HepG2 (cell line): ENCODE results near the gene NME7. TPM values are rescaled to one million over a fixed set of nuclear protein-coding genes. Genes with fewer than 3 reads are reported as not detected.

Experiments
- FOSL1 ChIP-seq: sonication (generic); formaldehyde crosslinking; IDR thresholded peaks from 2 replicates; pipeline ENCODE4 v1.9.0; 2021; ENCODE audit warnings: missing genetic modification reagents, borderline replicate concordance
- FOXA3 ChIP-seq: IDR thresholded peaks from 2 replicates; pipeline ENCODE4 v1.6.1; 2016; ENCODE audit warnings: missing genetic modification reagents, missing compliant biosample characterization
- GFI1 ChIP-seq: sonication (generic); formaldehyde crosslinking; IDR thresholded peaks from 2 replicates; pipeline ENCODE4 v1.5.0; 2020; ENCODE audit warnings: missing genetic modification reagents, mild to moderate bottlenecking, borderline replicate concordance
- IRF2 ChIP-seq: IDR thresholded peaks from 2 replicates; pipeline ENCODE4 v1.6.1; 2018; ENCODE audit warnings: missing genetic modification reagents, missing compliant biosample characterization
- MED1 ChIP-seq: sonication (generic); formaldehyde crosslinking; IDR thresholded peaks from 2 replicates; pipeline ENCODE4 v1.4.0; 2020; ENCODE audit warnings: missing genetic modification reagents
- NFKB2 ChIP-seq: sonication (generic); formaldehyde crosslinking; IDR thresholded peaks from 2 replicates; pipeline ENCODE4 v1.4.0; 2020; ENCODE audit warnings: missing genetic modification reagents, borderline replicate concordance
- NR2F6 ChIP-seq, 2 experiments: IDR thresholded peaks; 2 replicates each; pipeline ENCODE4 v1.6.1; 2016; ENCODE audit warnings: antibody characterized with exemption in 1 of 2, mild to moderate bottlenecking in 1 of 2
- ZFP36L1 ChIP-seq: sonication (generic); formaldehyde crosslinking; IDR thresholded peaks from 2 replicates; pipeline ENCODE4 v1.8.0; 2022; ENCODE audit warnings: mild to moderate bottlenecking, missing genetic modification reagents, moderate library complexity
- polyA plus RNA-seq, 8 experiments: library from polyadenylated mRNA; depleted of rRNA in 3 of 8; stranded (reverse) in 7 of 8; unstranded in 1 of 8; fragments of >200 nt; fragmentation: Illumina TruSeq in 4 of 8; extraction: Trizol in 4 of 8; gene quantifications; 2 replicates each; pipeline versions ENCODE4 v1.2.1 to v1.2.3, GENCODE V29; 2011 to 2016; ENCODE audit warnings: low read depth in 4 of 8, missing spikeins in 1 of 8, mixed read lengths in 1 of 8; ENCODE audit not compliant: insufficient read depth in 1 of 8
- total RNA-seq, 5 experiments: library from RNA; depleted of rRNA; stranded (reverse); fragments of >200 nt; fragmentation: Illumina TruSeq; extraction: Trizol; gene quantifications; 2 replicates each; pipeline ENCODE4 v1.2.3, GENCODE V29; 2016; ENCODE audit warnings: low read depth in 1 of 5
- TF ChIP-seq, protein P1 (sequence below): sonication (generic); formaldehyde crosslinking; IDR thresholded peaks from 2 replicates; pipeline ENCODE4 v1.4.0; 2020; ENCODE audit warnings: missing genetic modification reagents
- TF ChIP-seq, protein P2 (sequence below): sonication (generic); formaldehyde crosslinking; IDR thresholded peaks from 2 replicates; pipeline ENCODE4 v1.4.0; 2020; ENCODE audit warnings: missing genetic modification reagents, borderline replicate concordance
- TF ChIP-seq, protein P3 (sequence below): IDR thresholded peaks from 2 replicates; pipeline ENCODE4 v1.6.1; 2016; ENCODE audit warnings: low read depth, control low read depth

Gene NME7
- total and polyA plus RNA-seq, 2 of the 13 experiments (the other 11 are each of a cell fraction or from before 2014, with no cell fraction given) = 9.4 to 22.5 TPM

DNA sequence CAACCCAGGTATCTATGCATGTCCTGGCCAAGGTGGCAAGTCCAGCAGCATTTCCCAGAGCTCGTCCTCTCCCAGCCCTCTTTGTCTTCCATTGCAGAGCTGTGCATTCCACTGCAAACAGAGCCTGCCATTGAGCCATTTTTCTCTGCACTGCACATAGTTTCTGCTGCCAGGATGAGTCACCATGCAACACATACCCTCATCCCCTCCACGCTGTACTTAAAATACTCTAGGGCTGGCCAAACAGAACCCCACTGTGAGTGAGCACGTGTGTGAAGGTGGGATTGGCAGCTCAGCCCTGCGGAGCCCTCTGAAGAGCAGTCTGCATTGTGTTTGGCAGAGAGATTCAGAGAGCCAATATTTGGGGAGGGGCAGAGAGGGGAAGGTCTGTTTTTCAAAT is 265.0 kb downstream of the NME7 start (continued):
- TF ChIP-seq, protein P1, sequence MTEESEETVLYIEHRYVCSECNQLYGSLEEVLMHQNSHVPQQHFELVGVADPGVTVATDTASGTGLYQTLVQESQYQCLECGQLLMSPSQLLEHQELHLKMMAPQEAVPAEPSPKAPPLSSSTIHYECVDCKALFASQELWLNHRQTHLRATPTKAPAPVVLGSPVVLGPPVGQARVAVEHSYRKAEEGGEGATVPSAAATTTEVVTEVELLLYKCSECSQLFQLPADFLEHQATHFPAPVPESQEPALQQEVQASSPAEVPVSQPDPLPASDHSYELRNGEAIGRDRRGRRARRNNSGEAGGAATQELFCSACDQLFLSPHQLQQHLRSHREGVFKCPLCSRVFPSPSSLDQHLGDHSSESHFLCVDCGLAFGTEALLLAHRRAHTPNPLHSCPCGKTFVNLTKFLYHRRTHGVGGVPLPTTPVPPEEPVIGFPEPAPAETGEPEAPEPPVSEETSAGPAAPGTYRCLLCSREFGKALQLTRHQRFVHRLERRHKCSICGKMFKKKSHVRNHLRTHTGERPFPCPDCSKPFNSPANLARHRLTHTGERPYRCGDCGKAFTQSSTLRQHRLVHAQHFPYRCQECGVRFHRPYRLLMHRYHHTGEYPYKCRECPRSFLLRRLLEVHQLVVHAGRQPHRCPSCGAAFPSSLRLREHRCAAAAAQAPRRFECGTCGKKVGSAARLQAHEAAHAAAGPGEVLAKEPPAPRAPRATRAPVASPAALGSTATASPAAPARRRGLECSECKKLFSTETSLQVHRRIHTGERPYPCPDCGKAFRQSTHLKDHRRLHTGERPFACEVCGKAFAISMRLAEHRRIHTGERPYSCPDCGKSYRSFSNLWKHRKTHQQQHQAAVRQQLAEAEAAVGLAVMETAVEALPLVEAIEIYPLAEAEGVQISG (CRISPR knock-in tag) = peak; percentile 21; the same call in 1 of the 2 replicates
- peak; percentile 78; the same call in 1 of the 2 replicates for TF ChIP-seq FOSL1 (CRISPR knock-in tag)
- TF ChIP-seq GFI1 (CRISPR knock-in tag) = 0 out of 2 replicates have a peak, but pooled peaks have one; percentile 19
- TF ChIP-seq NFKB2 (CRISPR knock-in tag) = peak; percentile 73; the same call in 1 of the 2 replicates
- TF ChIP-seq, protein P2, sequence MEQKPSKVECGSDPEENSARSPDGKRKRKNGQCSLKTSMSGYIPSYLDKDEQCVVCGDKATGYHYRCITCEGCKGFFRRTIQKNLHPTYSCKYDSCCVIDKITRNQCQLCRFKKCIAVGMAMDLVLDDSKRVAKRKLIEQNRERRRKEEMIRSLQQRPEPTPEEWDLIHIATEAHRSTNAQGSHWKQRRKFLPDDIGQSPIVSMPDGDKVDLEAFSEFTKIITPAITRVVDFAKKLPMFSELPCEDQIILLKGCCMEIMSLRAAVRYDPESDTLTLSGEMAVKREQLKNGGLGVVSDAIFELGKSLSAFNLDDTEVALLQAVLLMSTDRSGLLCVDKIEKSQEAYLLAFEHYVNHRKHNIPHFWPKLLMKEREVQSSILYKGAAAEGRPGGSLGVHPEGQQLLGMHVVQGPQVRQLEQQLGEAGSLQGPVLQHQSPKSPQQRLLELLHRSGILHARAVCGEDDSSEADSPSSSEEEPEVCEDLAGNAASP (CRISPR knock-in tag) = peak; percentile 17; the same call in 1 of the 2 replicates
- 0 out of 2 replicates have a peak, but pooled peaks have one; percentile 41 for TF ChIP-seq ZFP36L1 (CRISPR knock-in tag)
- 0 out of 2 replicates have a peak, but pooled peaks have one; percentile 31 for TF ChIP-seq IRF2 (CRISPR knock-in tag)
- TF ChIP-seq NR2F6 (IDR thresholded peaks at IDR 0.05) = no peak
- TF ChIP-seq NR2F6 (CRISPR knock-in tag; IDR thresholded peaks at IDR 0.05) = peak; percentile 29; the same call in 1 of the 2 replicates
- TF ChIP-seq, protein P3, sequence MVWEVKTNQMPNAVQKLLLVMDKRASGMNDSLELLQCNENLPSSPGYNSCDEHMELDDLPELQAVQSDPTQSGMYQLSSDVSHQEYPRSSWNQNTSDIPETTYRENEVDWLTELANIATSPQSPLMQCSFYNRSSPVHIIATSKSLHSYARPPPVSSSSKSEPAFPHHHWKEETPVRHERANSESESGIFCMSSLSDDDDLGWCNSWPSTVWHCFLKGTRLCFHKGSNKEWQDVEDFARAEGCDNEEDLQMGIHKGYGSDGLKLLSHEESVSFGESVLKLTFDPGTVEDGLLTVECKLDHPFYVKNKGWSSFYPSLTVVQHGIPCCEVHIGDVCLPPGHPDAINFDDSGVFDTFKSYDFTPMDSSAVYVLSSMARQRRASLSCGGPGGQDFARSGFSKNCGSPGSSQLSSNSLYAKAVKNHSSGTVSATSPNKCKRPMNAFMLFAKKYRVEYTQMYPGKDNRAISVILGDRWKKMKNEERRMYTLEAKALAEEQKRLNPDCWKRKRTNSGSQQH = 0 out of 2 replicates have a peak, but pooled peaks have one; percentile 53
- peak; percentile 56; the same call in 1 of the 2 replicates for TF ChIP-seq MED1 (CRISPR knock-in tag)
- TF ChIP-seq FOXA3 (CRISPR knock-in tag) = peak; percentile 56; the same call in 1 of the 2 replicates
